Measurements from ENCODE around the gene PLOD2.
"Not testable (repeated sequence)": the region's sequence is repeated elsewhere in the genome, so short reads cannot be mapped to it uniquely, and the experiment has no call there.

Gene PLOD2

GRCh38 chr3:146115619-146116018 is 45.4 kb downstream of the PLOD2 start:
- TF ChIP-seq CTCF (IDR thresholded peaks at IDR 0.05; ENCODE audit: low read depth, low read length): no peak
- H3K4me3 ChIP-seq (ENCODE audit: low read depth, low read length): no peak overlapping the region

GRCh38 chr3:146113804-146114203 is 47.2 kb downstream of the PLOD2 start:
- H3K4me3 ChIP-seq (ENCODE audit: low read depth, low read length): not testable (repeated sequence)

- H3K4me3 ChIP-seq (ENCODE audit: low read depth, low read length): no peak overlapping the region
- no peak for TF ChIP-seq CTCF (IDR thresholded peaks at IDR 0.05; ENCODE audit: low read depth, low read length)
Observed at GRCh38 chr3:146111337-146111736, 49.6 kb downstream of the PLOD2 start.

GRCh38 chr3:146110161-146110560 is 50.8 kb downstream of the PLOD2 start:
- TF ChIP-seq CTCF (IDR thresholded peaks at IDR 0.05; ENCODE audit: low read depth, low read length): no peak
- no peak overlapping the region for H3K4me3 ChIP-seq (ENCODE audit: low read depth, low read length)

GRCh38 chr3:146106986-146107385 is 54.0 kb downstream of the PLOD2 start:
- H3K4me3 ChIP-seq (ENCODE audit: low read depth, low read length): no peak overlapping the region
- no peak for TF ChIP-seq CTCF (IDR thresholded peaks at IDR 0.05; ENCODE audit: low read depth, low read length)

- no peak overlapping the region for H3K4me3 ChIP-seq (ENCODE audit: low read depth, low read length)
- no peak for TF ChIP-seq CTCF (IDR thresholded peaks at IDR 0.05; ENCODE audit: low read depth, low read length)
Observed at GRCh38 chr3:146104068-146104467, 56.9 kb downstream of the PLOD2 start.

- H3K4me3 ChIP-seq (ENCODE audit: low read depth, low read length): no peak overlapping the region
- no peak for TF ChIP-seq CTCF (IDR thresholded peaks at IDR 0.05; ENCODE audit: low read depth, low read length)
Observed at GRCh38 chr3:146102885-146103284, 58.1 kb downstream of the PLOD2 start.

GRCh38 chr3:146101538-146101937 is 59.4 kb downstream of the PLOD2 start:
- TF ChIP-seq CTCF (IDR thresholded peaks at IDR 0.05; ENCODE audit: low read depth, low read length): no peak
- H3K4me3 ChIP-seq (ENCODE audit: low read depth, low read length): no peak overlapping the region
